Peyer's patch (tissue), 4 donors: ENCODE data around the gene PTPN5. TPM values are rescaled to one million over a fixed set of nuclear protein-coding genes. Genes with fewer than 3 reads are reported as not detected.
A peak's percentile ranks its signal among the peaks of the same experiment; 100 is the strongest.

ENCODE experiments used
- DNase-seq, 3 donors: peaks; one replicate each; pipeline ENCODE4 v3.0.0-alpha.2; 2017 to 2019
- H3K27ac ChIP-seq, 4 donors: fragments of 200-600 bp; sonication (generic); one replicate each; pipeline ENCODE4 v1.5.1; 2016 to 2019
- H3K27me3 ChIP-seq, 2 donors: fragments of 200-600 bp; sonication (generic); one replicate each; pipeline ENCODE4 v1.5.1; 2019
- H3K36me3 ChIP-seq, 3 donors: fragments of 200-600 bp; sonication (generic); one replicate each; pipeline ENCODE4 v1.5.1; 2016 to 2019
- H3K4me1 ChIP-seq, 4 donors: fragments of 200-600 bp; sonication (generic); one replicate each; pipeline ENCODE4 v1.5.1; 2016 to 2019
- H3K4me3 ChIP-seq, 4 donors: fragments of 200-600 bp; sonication (generic); 1 replicate in 3 of 4; 2 replicates in 1 of 4; pipeline ENCODE4 v1.5.1; 2016 to 2019; ENCODE audit warnings: mild to moderate bottlenecking in 1 of 4
- H3K9me3 ChIP-seq, 4 donors: fragments of 200-600 bp; sonication (generic); one replicate each; pipeline ENCODE4 v1.5.1; 2016 to 2019; ENCODE audit warnings: mild to moderate bottlenecking in 1 of 4
- CTCF ChIP-seq, 6 experiments: fragments of 450-650 bp in 4 of 6; fragments of 200-600 bp in 2 of 6; sonication (generic) in 1 of 6; IDR thresholded peaks; one replicate each; pipeline ENCODE4 v1.5.1; 2017 to 2019; ENCODE audit warnings: antibody characterized with exemption in 6 of 6, mild to moderate bottlenecking in 3 of 6, moderate library complexity in 1 of 6
- POLR2A ChIP-seq, 2 donors: fragments of 450-650 bp; IDR thresholded peaks; one replicate each; pipeline ENCODE4 v1.5.1; 2017; ENCODE audit warnings: antibody characterized with exemption in 2 of 2, mild to moderate bottlenecking in 2 of 2, moderate library complexity in 2 of 2
- total RNA-seq, 4 donors: library from RNA; depleted of rRNA; stranded (reverse); fragments of >200 nt; gene quantifications; one replicate each; pipeline ENCODE4 v1.1.0, GENCODE V29; 2016

The PTPN5 gene
- total RNA-seq, 4 donors from 2014 or later = 0.76 to 1.7 TPM; not detected in 2

DNA sequence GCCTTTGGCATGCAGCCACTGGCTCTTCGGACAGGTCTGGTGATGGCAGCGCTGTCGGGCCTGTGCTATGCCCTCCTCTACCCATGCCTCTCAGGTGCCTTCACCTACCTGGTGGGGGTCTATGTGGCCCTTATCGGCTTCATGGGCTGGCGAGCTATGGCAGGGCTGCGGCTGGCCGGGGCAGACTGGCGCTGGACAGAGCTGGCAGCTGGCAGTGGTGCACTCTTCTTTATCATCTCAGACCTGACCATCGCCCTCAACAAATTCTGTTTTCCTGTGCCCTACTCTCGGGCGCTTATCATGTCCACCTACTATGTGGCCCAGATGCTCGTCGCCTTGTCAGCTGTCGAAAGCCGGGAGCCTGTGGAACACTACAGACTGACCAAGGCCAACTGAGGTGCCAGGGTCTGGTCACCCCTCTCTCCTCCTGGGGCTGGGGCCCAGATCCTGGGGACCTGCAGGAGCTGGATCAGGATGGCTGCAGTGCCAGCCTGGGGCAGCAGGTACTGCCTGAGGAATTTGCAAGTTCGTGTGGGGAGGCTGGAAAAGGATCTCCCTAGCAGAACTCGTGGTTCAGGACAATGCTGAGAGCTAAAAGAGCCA, 89.9 kb downstream of the PTPN5 start:
- TF ChIP-seq CTCF (IDR thresholded peaks at IDR 0.05) (no peak), POLR2A (IDR thresholded peaks at IDR 0.05) (no peak)
- no peaks in the 10 kb centered on the region for H3K27me3 ChIP-seq
- no peak overlapping the region for H3K27ac ChIP-seq
- H3K4me1 ChIP-seq = peaks cover 3 to 22% (median 7%) of the 10 kb centered on the region in 4 donors
- no peak overlapping the region for H3K4me3 ChIP-seq
- no peaks in the 10 kb centered on the region for H3K36me3 ChIP-seq
- H3K9me3 ChIP-seq = no peaks in the 10 kb centered on the region
- no peak for DNase-seq

- Histone ChIP-seq H3K4me3 (no peak overlapping the region), H3K4me1 (peaks cover 3 to 16% (median 5%) of the 10 kb centered on the region in 4 donors), H3K9me3 (no peaks in the 10 kb centered on the region), H3K27me3 (no peaks in the 10 kb centered on the region), H3K27ac (no peak overlapping the region), H3K36me3 (no peaks in the 10 kb centered on the region)
- TF ChIP-seq CTCF (IDR thresholded peaks at IDR 0.05) (no peak), POLR2A (IDR thresholded peaks at IDR 0.05) (no peak)
- no peak for DNase-seq
Measured at GRCh38 chr11:18700872-18701271, 90.7 kb downstream of the PTPN5 start.

DNA sequence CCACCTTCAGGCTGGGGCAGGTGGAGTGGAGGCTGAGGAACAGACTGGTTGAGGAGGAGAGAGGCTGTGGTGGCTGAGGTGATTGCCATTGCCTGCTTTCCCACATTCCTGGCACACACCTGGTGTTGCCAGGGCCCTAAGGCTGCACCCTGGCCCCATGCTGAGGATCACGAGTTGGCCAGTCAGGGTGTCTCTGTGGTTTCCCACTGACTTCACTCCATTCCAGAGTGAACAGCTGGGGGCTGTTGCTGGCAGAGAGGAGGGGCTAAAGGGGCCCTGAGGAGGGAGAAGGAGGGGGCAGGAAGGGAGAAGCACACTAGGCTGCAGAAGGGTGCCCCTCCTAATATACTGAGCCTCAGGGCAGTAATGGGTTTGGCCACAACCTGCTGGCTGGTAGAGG, 91.2 kb downstream of the PTPN5 start:
- Histone ChIP-seq H3K4me1 (peaks cover 0 to 11% (median under 1%) of the 10 kb centered on the region in 4 donors), H3K36me3 (no peaks in the 10 kb centered on the region), H3K9me3 (no peaks in the 10 kb centered on the region), H3K27ac (peak overlapping the region in 1 of 4 donors; percentile 10), H3K27me3 (no peaks in the 10 kb centered on the region), H3K4me3 (no peak overlapping the region)
- no peak for TF ChIP-seq CTCF (IDR thresholded peaks at IDR 0.05)
- DNase-seq = no peak

DNA sequence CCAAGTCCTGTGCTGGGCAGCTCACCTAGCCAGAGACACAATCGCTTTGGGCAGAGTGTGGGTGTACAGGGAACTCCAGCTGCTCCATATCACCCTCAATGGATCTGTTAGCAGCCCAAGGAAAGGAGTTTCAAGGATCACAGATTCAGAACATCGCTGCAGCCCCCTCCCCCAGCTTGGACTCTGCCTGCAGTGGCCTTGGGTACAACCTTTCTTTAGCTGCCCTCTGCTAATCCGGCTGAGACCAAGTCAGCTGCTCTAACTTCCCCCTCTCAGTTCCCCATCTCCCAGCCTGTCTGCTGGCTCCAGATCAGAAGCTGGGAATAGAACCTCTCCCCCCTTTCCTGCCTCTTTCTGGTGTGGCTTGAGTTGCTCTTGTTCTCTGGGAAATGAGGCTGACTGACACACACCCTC, 91.7 kb downstream of the PTPN5 start:
- no peaks in the 10 kb centered on the region for H3K36me3 ChIP-seq
- peaks cover 0 to 6% (median 0%) of the 10 kb centered on the region in 4 donors for H3K4me1 ChIP-seq
- no peak for TF ChIP-seq POLR2A (IDR thresholded peaks at IDR 0.05)
- no peak for TF ChIP-seq CTCF (IDR thresholded peaks at IDR 0.05)
- peak overlapping the region in 1 of 4 donors; percentile 10 for H3K27ac ChIP-seq
- no peaks in the 10 kb centered on the region for H3K27me3 ChIP-seq
- no peak for DNase-seq
- H3K4me3 ChIP-seq = peak overlapping the region in 1 of 4 donors; percentile 80
- no peaks in the 10 kb centered on the region for H3K9me3 ChIP-seq

- peak overlapping the region; percentile 73 to 99 (median 80) for H3K4me3 ChIP-seq
- H3K4me1 ChIP-seq = peaks cover 0 to 5% (median 0%) of the 10 kb centered on the region in 4 donors
- no peaks in the 10 kb centered on the region for H3K9me3 ChIP-seq
- peak overlapping the region; percentile 76 to 86 (median 79) for H3K27ac ChIP-seq
- TF ChIP-seq CTCF (IDR thresholded peaks at IDR 0.05) (no peak), POLR2A (IDR thresholded peaks at IDR 0.05) (no peak)
- H3K27me3 ChIP-seq = no peaks in the 10 kb centered on the region
- no peaks in the 10 kb centered on the region for H3K36me3 ChIP-seq
- DNase-seq = no peak
Measured at GRCh38 chr11:18699269-18699596, 92.4 kb downstream of the PTPN5 start.
